Endometrial microvascular endothelial cells (primary cell): ENCODE results near the gene KIF6. TPM values are rescaled to one million over a fixed set of nuclear protein-coding genes. Genes with fewer than 3 reads are reported as not detected.

Experiments
- in situ Hi-C: cut with HindIII; loops from 2 replicates; pipeline ENCODE4 v1.10.0; 2017; ENCODE audit warnings: low sequenced_read_pairs, low pct_unique_long_range_greater_than_20kb; ENCODE audit errors: inconsistent ontology term
- total RNA-seq: library from RNA; depleted of rRNA; stranded (reverse); fragments of >200 nt; gene quantifications from one replicate; pipeline ENCODE4 v1.2.3, GENCODE V29; 2015; ENCODE audit errors: inconsistent ontology term

KIF6 gene
- total RNA-seq, 1 donor from 2014 or later = not detected

- in situ Hi-C loops = no loop called here
Measured at GRCh38 chr6:39327507-39327906, 397.7 kb downstream of the KIF6 start.

- in situ Hi-C loops = no loop called here
Measured at GRCh38 chr6:39322306-39322850, 402.8 kb downstream of the KIF6 start, which contains the start of gene KCNK16. KCNK16 (minus strand) TSS chr6:39322702; CDS start chr6:39322540, 162 bp downstream.

GRCh38 chr6:39321761-39322160 is 403.4 kb downstream of the KIF6 start:
- in situ Hi-C loops = no loop called here

- in situ Hi-C loops = no loop called here
Measured at GRCh38 chr6:39320363-39320984, 404.7 kb downstream of the KIF6 start.

GRCh38 chr6:39319621-39320362 is 405.4 kb downstream of the KIF6 start:
- in situ Hi-C loops = no loop called here

GRCh38 chr6:39317256-39317655 is 408.0 kb downstream of the KIF6 start:
- in situ Hi-C loops = no loop called here

GRCh38 chr6:39314273-39314795 is 410.9 kb downstream of the KIF6 start, which contains the start of gene KCNK17:
KCNK17 (minus strand) TSS chr6:39314419; CDS start chr6:39314320, 99 bp downstream.
- in situ Hi-C loops = no loop called here

GRCh38 chr6:39313526-39314272 is 411.5 kb downstream of the KIF6 start:
- in situ Hi-C loops = no loop called here

GRCh38 chr6:39312912-39313525 is 412.2 kb downstream of the KIF6 start:
- in situ Hi-C loops = no loop called here

GRCh38 chr6:39310542-39310941 is 414.7 kb downstream of the KIF6 start:
- in situ Hi-C loops = no loop called here

GRCh38 chr6:39309942-39310531 is 415.2 kb downstream of the KIF6 start:
- in situ Hi-C loops = no loop called here

GRCh38 chr6:39307462-39307861 is 417.7 kb downstream of the KIF6 start:
- in situ Hi-C loops = no loop called here

GRCh38 chr6:39304951-39305350 is 420.3 kb downstream of the KIF6 start:
- in situ Hi-C loops = no loop called here

GRCh38 chr6:39303425-39304153 is 421.6 kb downstream of the KIF6 start:
- in situ Hi-C loops = no loop called here

GRCh38 chr6:39302669-39303424 is 422.4 kb downstream of the KIF6 start:
- in situ Hi-C loops = no loop called here

- in situ Hi-C loops = no loop called here
Measured at GRCh38 chr6:39302011-39302410, 423.2 kb downstream of the KIF6 start.

GRCh38 chr6:39301606-39302005 is 423.6 kb downstream of the KIF6 start:
- in situ Hi-C loops = no loop called here
